DOHH2 (cell line): ENCODE data around the gene OR2B3.
"Not testable (repeated sequence)": the region's sequence is repeated elsewhere in the genome, so short reads cannot be mapped to it uniquely, and the experiment has no call there.

Experiments
- H3F3A ChIP-seq: fragments of 200-600 bp; sonication (generic), shearing (Covaris generic); 2 replicates; pipeline ENCODE4 v1.6.0; 2016; ENCODE audit warnings: antibody characterized with exemption, mild to moderate bottlenecking; ENCODE audit not compliant: control insufficient read depth, insufficient read depth
- H3K27ac ChIP-seq: fragments of 200-600 bp; sonication (generic); 2 replicates; pipeline ENCODE4 v1.5.1; 2014; ENCODE audit warnings: low read depth, mild to moderate bottlenecking, low read length, moderate library complexity
- H3K27me3 ChIP-seq: fragments of 200-600 bp; sonication (generic); 2 replicates; pipeline ENCODE4 v1.6.1; 2014; ENCODE audit warnings: mild to moderate bottlenecking, low read length, mixed read lengths; ENCODE audit not compliant: control insufficient read depth
- H3K36me3 ChIP-seq: fragments of 200-600 bp; sonication (generic); 2 replicates; pipeline ENCODE4 v1.6.1; 2014; ENCODE audit warnings: mild to moderate bottlenecking, low read length, moderate library complexity, mixed read lengths; ENCODE audit not compliant: control insufficient read depth
- H3K4me1 ChIP-seq: fragments of 200-600 bp; sonication (generic); 2 replicates; pipeline ENCODE4 v1.6.1; 2014; ENCODE audit warnings: mild to moderate bottlenecking, low read length, mixed read lengths; ENCODE audit not compliant: control insufficient read depth
- H3K4me2 ChIP-seq: fragments of 200-600 bp; sonication (generic); 2 replicates; pipeline ENCODE4 v1.6.0; 2014; ENCODE audit warnings: mild to moderate bottlenecking, low read length, moderate library complexity
- H3K4me3 ChIP-seq: fragments of 200-600 bp; sonication (generic); 2 replicates; pipeline ENCODE4 v1.5.1; 2014; ENCODE audit warnings: mild to moderate bottlenecking, low read length, mixed read lengths
- H3K79me2 ChIP-seq: fragments of 200-600 bp; sonication (generic); 2 replicates; pipeline ENCODE4 v1.6.1; 2014; ENCODE audit warnings: mild to moderate bottlenecking, low read length, mixed read lengths; ENCODE audit not compliant: control insufficient read depth
- H3K9me2 ChIP-seq: fragments of 200-600 bp; sonication (generic); replicated peaks from 2 replicates; pipeline ENCODE4 v1.6.1; 2014; ENCODE audit warnings: mild to moderate bottlenecking, low read length, mixed read lengths; ENCODE audit not compliant: control insufficient read depth
- H3K9me3 ChIP-seq: fragments of 200-600 bp; sonication (generic); 2 replicates; pipeline ENCODE4 v1.6.1; 2014; ENCODE audit warnings: antibody characterized with exemption, low read length, mixed read lengths; ENCODE audit not compliant: control insufficient read depth, insufficient read depth
- H4K20me1 ChIP-seq: fragments of 200-600 bp; sonication (generic); 2 replicates; pipeline ENCODE4 v1.6.0; 2014; ENCODE audit warnings: low read depth, mild to moderate bottlenecking, antibody characterized with exemption, low read length, moderate library complexity; ENCODE audit not compliant: control insufficient read depth, insufficient read depth
- CTCF ChIP-seq: fragments of 200-600 bp; sonication (generic); IDR thresholded peaks from one replicate; pipeline ENCODE4 v1.5.1; 2014; ENCODE audit warnings: antibody characterized with exemption, mild to moderate bottlenecking, low read depth, low read length; ENCODE audit not compliant: poor library complexity, severe bottlenecking
- EZH2phosphoT487 ChIP-seq: fragments of 200-600 bp; sonication (generic); IDR thresholded peaks from 2 replicates; pipeline ENCODE4 v1.6.1; 2017; ENCODE audit warnings: borderline replicate concordance, mild to moderate bottlenecking, antibody characterized with exemption, low read length, moderate library complexity, mixed read lengths

Gene OR2B3

DNA sequence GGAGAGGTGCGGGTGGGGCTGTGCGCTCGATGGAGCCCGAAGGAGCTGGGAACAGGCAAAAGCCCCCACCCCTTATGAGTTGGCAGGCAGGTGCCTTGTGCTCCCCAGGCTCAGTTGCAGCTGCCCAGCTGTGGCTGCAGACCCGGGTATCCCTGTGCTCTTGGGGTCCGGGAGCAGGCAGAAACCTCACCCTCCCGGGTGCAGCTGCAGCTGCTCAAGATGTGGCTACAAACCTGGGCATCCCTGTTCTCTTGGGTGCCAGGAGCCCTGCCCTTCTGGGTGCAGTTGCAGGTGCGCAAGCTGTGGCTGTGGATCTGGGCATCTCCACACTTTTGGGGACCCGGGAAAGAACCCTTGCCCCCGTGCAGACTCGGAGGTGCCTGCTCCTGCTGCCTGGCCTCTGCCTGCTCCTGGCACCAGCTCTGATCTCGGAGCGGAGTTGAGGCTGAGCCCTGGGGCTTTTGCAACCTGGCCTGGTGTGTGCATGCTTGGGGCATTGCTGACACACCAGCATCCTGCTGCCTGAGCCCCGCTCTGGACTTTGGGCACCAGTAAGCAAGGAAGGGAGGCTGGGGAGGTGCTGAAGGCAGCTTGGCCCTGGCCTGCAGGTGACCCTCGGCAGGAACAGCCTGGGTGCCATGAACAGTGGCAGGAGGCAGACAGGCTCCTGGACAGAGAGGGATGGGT lies 42.4 kb upstream of the OR2B3 start:
- Histone ChIP-seq H3K4me2 (no peak overlapping the region), H3K4me3 (no peak overlapping the region), H3K36me3 (no peaks in the 10 kb centered on the region), H3K4me1 (no peaks in the 10 kb centered on the region), H3K9me3 (no peaks in the 10 kb centered on the region), H3F3A (no peaks in the 10 kb centered on the region), H3K27ac (no peak overlapping the region), H3K27me3 (peaks cover 3% of the 10 kb centered on the region; the same call in 1 of the 2 replicates), H3K9me2 (no peaks in the 10 kb centered on the region), H3K79me2 (no peaks in the 10 kb centered on the region), H4K20me1 (no peaks in the 10 kb centered on the region)
- TF ChIP-seq EZH2phosphoT487 (no peak), CTCF (no peak)

DNA sequence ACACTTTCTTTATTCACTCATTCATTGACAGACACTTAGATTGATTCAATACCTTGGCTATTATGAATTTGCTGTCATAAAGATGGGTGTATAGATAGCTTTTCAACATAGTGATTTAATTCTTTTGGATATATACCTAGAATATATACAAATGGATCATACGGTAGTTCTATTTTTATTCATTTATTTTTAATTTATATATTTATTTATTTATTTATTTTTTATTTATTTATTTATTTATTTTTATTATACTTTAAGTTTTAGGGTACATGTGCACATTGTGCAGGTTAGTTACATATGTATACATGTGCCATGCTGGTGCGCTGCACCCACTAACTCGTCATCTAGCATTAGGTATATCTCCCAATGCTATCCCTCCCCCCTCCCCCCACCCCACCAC lies 27.9 kb upstream of the OR2B3 start:
- not testable (repeated sequence) for H3K9me2 ChIP-seq, H3K4me2 ChIP-seq, H3F3A ChIP-seq, H3K36me3 ChIP-seq, H4K20me1 ChIP-seq, H3K4me3 ChIP-seq, H3K4me1 ChIP-seq, H3K27me3 ChIP-seq, H3K79me2 ChIP-seq, H3K27ac ChIP-seq, H3K9me3 ChIP-seq

- Histone ChIP-seq H3K9me2 (no peaks in the 10 kb centered on the region), H3K27ac (no peak overlapping the region), H3K36me3 (no peaks in the 10 kb centered on the region), H3K79me2 (no peaks in the 10 kb centered on the region), H3K4me2 (no peak overlapping the region), H3K4me3 (no peak overlapping the region), H3K4me1 (no peaks in the 10 kb centered on the region), H3K9me3 (no peaks in the 10 kb centered on the region), H3K27me3 (peaks cover 3% of the 10 kb centered on the region; the same call in 1 of the 2 replicates), H3F3A (no peaks in the 10 kb centered on the region), H4K20me1 (no peaks in the 10 kb centered on the region)
- TF ChIP-seq CTCF (no peak), EZH2phosphoT487 (no peak)
Measured at GRCh38 chr6:29112135-29112534, 25.0 kb upstream of the OR2B3 start.

GRCh38 chr6:29107758-29108157 lies 20.6 kb upstream of the OR2B3 start, which contains the start of gene OR2J3:
OR2J3 (plus strand) TSS chr6:29108058; CDS start chr6:29111891, 3,833 bp downstream.
- Histone ChIP-seq H3K27ac (no peak within 1 kb of the TSS), H3K4me1 (no peaks in the 10 kb centered on the region), H3K9me2 (no peaks in the 10 kb centered on the region), H3K4me2 (no peak within 1 kb of the TSS), H3F3A (no peaks in the 10 kb centered on the region), H3K79me2 (no peaks in the 10 kb centered on the region), H3K9me3 (no peaks in the 10 kb centered on the region), H4K20me1 (no peaks in the 10 kb centered on the region), H3K27me3 (peaks cover 3% of the 10 kb centered on the region; the same call in 1 of the 2 replicates), H3K36me3 (no peaks in the 10 kb centered on the region), H3K4me3 (no peak within 1 kb of the TSS)
- no peak for TF ChIP-seq CTCF
- no peak for TF ChIP-seq EZH2phosphoT487
